Panc1 (cell line): ENCODE results near the gene ELAC2. TPM values are rescaled to one million over a fixed set of nuclear protein-coding genes. Genes with fewer than 3 reads are reported as not detected.

Experiments
- ATAC-seq: fragments of 200-7000 bp; cut with Tn5 transposase; 2 replicates; pipeline ENCODE4 v1.9.1; 2020; ENCODE audit warnings: mild to moderate bottlenecking, moderate library complexity
- BruUV-seq: library from RNA; stranded (reverse); fragments of 400-500 nt; replicated peaks from 2 replicates; lab custom pipeline; 2021; lab: Mats Ljungman, UMichigan
- CTCF ChIA-PET: fragments of 300-600 bp; sonication (Branson Sonifier 250); formaldehyde crosslinking; loops from one replicate; lab custom pipeline; 2022; ENCODE audit warnings: antibody characterized with exemption; lab: Charles Lee
- POLR2A ChIA-PET: fragments of 300-600 bp; sonication (Branson Sonifier 250); formaldehyde crosslinking; loops from one replicate; lab custom pipeline; 2022; ENCODE audit warnings: antibody characterized with exemption; lab: Charles Lee
- DNase-seq: peaks from one replicate; pipeline ENCODE4 v3.0.0-alpha.2; 2010; ENCODE audit warnings: low read depth, low spot score
- H3K27ac ChIP-seq: 2 replicates; pipeline ENCODE4 v1.5.1; 2011; ENCODE audit warnings: mild to moderate bottlenecking, low read length, inconsistent platforms
- H3K27me3 ChIP-seq: fragments of 200-500 bp; sonication (Bioruptor generic); 2 replicates; pipeline ENCODE4 v1.6.0; 2014; ENCODE audit warnings: low read length, inconsistent platforms; ENCODE audit not compliant: control insufficient read depth, insufficient read depth
- H3K36me3 ChIP-seq: fragments of 200-500 bp; sonication (Bioruptor generic); 2 replicates; pipeline ENCODE4 v1.5.1; 2014; ENCODE audit warnings: inconsistent platforms, mild to moderate bottlenecking, low read length, moderate library complexity; ENCODE audit not compliant: control insufficient read depth, insufficient read depth
- H3K4me1 ChIP-seq: 2 replicates; pipeline ENCODE4 v1.5.1; 2011; ENCODE audit warnings: inconsistent platforms, mild to moderate bottlenecking, low read length, moderate library complexity; ENCODE audit not compliant: control insufficient read depth, insufficient read depth
- H3K4me3 ChIP-seq, 2 experiments: 2 replicates each; pipeline ENCODE4 v1.5.1; 2011 to 2012; ENCODE audit warnings: low read depth in 2 of 2, low read length in 2 of 2, mild to moderate bottlenecking in 2 of 2, inconsistent platforms in 1 of 2, moderate library complexity in 1 of 2
- H3K9me3 ChIP-seq: fragments of 200-500 bp; sonication (Bioruptor generic); 2 replicates; pipeline ENCODE4 v1.5.1; 2014; ENCODE audit warnings: low read depth, mild to moderate bottlenecking, inconsistent platforms, low read length, moderate library complexity; ENCODE audit not compliant: control insufficient read depth, insufficient read depth
- CTCF ChIP-seq: fragments of 450-650 bp; IDR thresholded peaks from 2 replicates; pipeline ENCODE4 v1.5.1; 2017; ENCODE audit warnings: mild to moderate bottlenecking
- POLR2AphosphoS5 ChIP-seq: IDR thresholded peaks from 2 replicates; pipeline ENCODE4 v1.6.1; 2012; ENCODE audit warnings: mild to moderate bottlenecking, low read depth, low read length, moderate library complexity
- REST ChIP-seq, 2 experiments: IDR thresholded peaks; 2 replicates each; pipeline ENCODE4 v1.6.1; 2011 to 2012; ENCODE audit warnings: low read depth in 2 of 2, control low read depth in 1 of 2, low read length in 1 of 2, mild to moderate bottlenecking in 1 of 2, moderate library complexity in 1 of 2; ENCODE audit not compliant: insufficient read depth in 1 of 2
- SIN3A ChIP-seq: IDR thresholded peaks from 2 replicates; pipeline ENCODE4 v1.6.1; 2012; ENCODE audit warnings: low read depth, mild to moderate bottlenecking, low read length, moderate library complexity, borderline replicate concordance; ENCODE audit not compliant: insufficient read depth
- TCF7L2 ChIP-seq: IDR thresholded peaks from 2 replicates; pipeline ENCODE4 v1.6.1; 2011; ENCODE audit warnings: mild to moderate bottlenecking, low read depth, low read length, inconsistent platforms
- in situ Hi-C: cut with HindIII; loops from 2 replicates; pipeline ENCODE4 v1.10.0; 2016; ENCODE audit warnings: low sequenced_read_pairs, low pct_unique_long_range_greater_than_20kb
- intact Hi-C: fragments of 100-400 bp; cut with micrococcal nuclease; formaldehyde crosslinking; loops from one replicate; pipeline ENCODE4 v1.10.0; 2022; ENCODE audit not compliant: unreplicated experiment
- total RNA-seq: library from RNA; stranded (reverse); gene quantifications from one replicate; pipeline ENCODE4 v1.2.1, GENCODE V29; 2021; ENCODE audit not compliant: unreplicated experiment

Gene ELAC2
- total RNA-seq, 1 experiment from 2014 or later = 52.7 TPM

GRCh38 chr17:12966413-12966812, 51.4 kb downstream of the ELAC2 start:
- no peaks in the 10 kb centered on the region for H3K4me1 ChIP-seq
- no TSS peak for BruUV-seq
- intact Hi-C loops (no loop called here), in situ Hi-C loops (no loop called here)
- H3K36me3 ChIP-seq = no peaks in the 10 kb centered on the region
- ATAC-seq = no peak
- no peak overlapping the region for H3K27ac ChIP-seq
- CTCF ChIA-PET = no interaction called here
- H3K4me3 ChIP-seq = no peak overlapping the region
- no peak for DNase-seq
- POLR2A ChIA-PET = no interaction called here
- no peak for TF ChIP-seq TCF7L2
- TF ChIP-seq CTCF = no peak
- no peak for TF ChIP-seq POLR2AphosphoS5
- TF ChIP-seq SIN3A = no peak
- TF ChIP-seq REST (IDR thresholded peaks at IDR 0.05; ENCODE audit: insufficient read depth in 1 of 2, low read depth in 2 of 2, low read length in 1 of 2) = no peak
- H3K27me3 ChIP-seq = no peaks in the 10 kb centered on the region
- no peaks in the 10 kb centered on the region for H3K9me3 ChIP-seq

- intact Hi-C loops (no loop called here), in situ Hi-C loops (no loop called here)
- ChIA-PET CTCF (no interaction called here), POLR2A (no interaction called here)
- Histone ChIP-seq H3K36me3 (no peaks in the 10 kb centered on the region), H3K9me3 (no peaks in the 10 kb centered on the region), H3K27ac (no peak overlapping the region), H3K4me3 (no peak overlapping the region), H3K4me1 (no peaks in the 10 kb centered on the region), H3K27me3 (no peaks in the 10 kb centered on the region)
- BruUV-seq = no TSS peak
- no peak for DNase-seq
- no peak for ATAC-seq
- no peak for TF ChIP-seq SIN3A
- TF ChIP-seq POLR2AphosphoS5 = no peak
- TF ChIP-seq TCF7L2 = no peak
- TF ChIP-seq REST (IDR thresholded peaks at IDR 0.05; ENCODE audit: insufficient read depth in 1 of 2, low read depth in 2 of 2, low read length in 1 of 2) = no peak
- no peak for TF ChIP-seq CTCF
These were observed 51.8 kb downstream of the ELAC2 start for GRCh38 chr17:12965988-12966387.
